Breast epithelium (tissue), 4 donors: ENCODE measurements around the gene CD79B. TPM values are rescaled to one million over a fixed set of nuclear protein-coding genes. Genes with fewer than 3 reads are reported as not detected.
A peak's percentile ranks its signal among the peaks of the same experiment; 100 is the strongest.

Source experiments
- DNase-seq, 2 donors: peaks; one replicate each; pipeline ENCODE4 v3.0.0-alpha.2; 2019; ENCODE audit warnings: low spot score in 2 of 2
- H3K27ac ChIP-seq, 2 donors: fragments of 200-600 bp; sonication (generic) in 1 of 2; one replicate each; pipeline ENCODE4 v1.5.1; 2016 to 2019; ENCODE audit warnings: mild to moderate bottlenecking in 1 of 2
- H3K27me3 ChIP-seq, 2 donors: fragments of 200-600 bp; sonication (generic) in 1 of 2; one replicate each; pipeline versions ENCODE4 v1.5.1 to v1.6.0; 2017 to 2019; ENCODE audit warnings: control low read depth in 1 of 2, mild to moderate bottlenecking in 1 of 2
- H3K36me3 ChIP-seq: fragments of 200-600 bp; one replicate; pipeline ENCODE4 v1.5.1; 2019
- H3K4me1 ChIP-seq, 2 donors: fragments of 200-600 bp; sonication (generic); one replicate each; pipeline ENCODE4 v1.5.1; 2016 to 2019; ENCODE audit warnings: control low read depth in 1 of 2
- H3K4me3 ChIP-seq, 3 donors: fragments of 200-600 bp; sonication (generic); 1 replicate in 2 of 3; 2 replicates in 1 of 3; pipeline ENCODE4 v1.5.1; 2016 to 2019; ENCODE audit warnings: mild to moderate bottlenecking in 3 of 3, moderate library complexity in 2 of 3
- H3K9me3 ChIP-seq, 2 donors: fragments of 200-600 bp; sonication (generic) in 1 of 2; one replicate each; pipeline ENCODE4 v1.5.1; 2016 to 2019; ENCODE audit warnings: control low read depth in 1 of 2
- CTCF ChIP-seq, 3 donors: fragments of 450-650 bp; IDR thresholded peaks; one replicate each; pipeline ENCODE4 v1.5.1; 2016 to 2017; ENCODE audit warnings: antibody characterized with exemption in 3 of 3, mild to moderate bottlenecking in 3 of 3, moderate library complexity in 3 of 3
- POLR2A ChIP-seq: fragments of 450-650 bp; IDR thresholded peaks from one replicate; pipeline ENCODE4 v1.6.1; 2016; ENCODE audit warnings: antibody characterized with exemption, mild to moderate bottlenecking, moderate library complexity
- POLR2AphosphoS5 ChIP-seq, 3 donors: sonication (generic); formaldehyde crosslinking; IDR thresholded peaks; one replicate each; pipeline ENCODE4 v1.6.1; 2017; ENCODE audit warnings: antibody characterized with exemption in 3 of 3
- intact Hi-C: fragments of 100-400 bp; cut with DNase I; formaldehyde crosslinking; loops from one replicate; pipeline ENCODE4 v1.15.1; 2023; ENCODE audit warnings: low total_unique reads
- total RNA-seq, 3 donors: library from RNA; depleted of rRNA; stranded (reverse); fragments of >200 nt; gene quantifications; one replicate each; pipeline ENCODE4 v1.1.0, GENCODE V29; 2016

Gene CD79B
- total RNA-seq, 3 donors from 2014 or later = 2.2 to 7.9 (median 3.4) TPM

GRCh38 chr17:63966646-63967264, 34.6 kb upstream of the CD79B start:
- H3K27me3 ChIP-seq = no peaks in the 10 kb centered on the region
- no peak overlapping the region for H3K4me3 ChIP-seq
- intact Hi-C loops = no loop called here
- H3K36me3 ChIP-seq = no peaks in the 10 kb centered on the region
- no peaks in the 10 kb centered on the region for H3K9me3 ChIP-seq
- DNase-seq = no peak
- no peak overlapping the region for H3K27ac ChIP-seq
- no peak for TF ChIP-seq POLR2A
- no peak for TF ChIP-seq POLR2AphosphoS5 (IDR thresholded peaks at IDR 0.05)
- no peak for TF ChIP-seq CTCF (IDR thresholded peaks at IDR 0.05)
- no peaks in the 10 kb centered on the region for H3K4me1 ChIP-seq

DNA sequence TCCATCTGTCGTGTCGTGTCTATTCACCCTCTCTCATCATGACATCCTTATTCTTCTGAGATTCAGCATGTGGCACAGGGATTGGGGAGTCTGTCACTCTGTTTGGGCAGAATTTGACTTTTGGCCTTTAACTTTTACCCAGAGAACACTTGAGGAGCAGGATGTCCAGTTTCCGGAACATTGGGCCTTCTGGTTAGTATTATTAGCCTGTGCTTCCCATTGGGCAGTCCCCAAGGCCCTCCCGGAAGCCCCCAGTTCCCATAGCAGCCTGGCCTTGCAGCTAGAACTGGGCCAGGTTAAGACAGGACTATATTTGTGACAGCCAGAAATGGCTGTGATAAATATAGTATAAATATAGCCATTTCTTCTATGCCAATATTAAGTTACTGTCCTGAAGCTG, 31.0 kb upstream of the CD79B start:
- Histone ChIP-seq H3K27me3 (no peaks in the 10 kb centered on the region), H3K4me3 (no peak overlapping the region), H3K36me3 (no peaks in the 10 kb centered on the region), H3K9me3 (no peaks in the 10 kb centered on the region), H3K4me1 (no peaks in the 10 kb centered on the region), H3K27ac (peak overlapping the region; percentile 58 to 92)
- intact Hi-C loops = loop anchor here (1.0 kb wide), 1 partner anchor 35 kb away; the partner anchor contains the start of gene PRR29
- TF ChIP-seq CTCF (IDR thresholded peaks at IDR 0.05) (no peak), POLR2AphosphoS5 (IDR thresholded peaks at IDR 0.05) (peak in 1 of 3 donors; percentile 38)
- DNase-seq = no peak

DNA sequence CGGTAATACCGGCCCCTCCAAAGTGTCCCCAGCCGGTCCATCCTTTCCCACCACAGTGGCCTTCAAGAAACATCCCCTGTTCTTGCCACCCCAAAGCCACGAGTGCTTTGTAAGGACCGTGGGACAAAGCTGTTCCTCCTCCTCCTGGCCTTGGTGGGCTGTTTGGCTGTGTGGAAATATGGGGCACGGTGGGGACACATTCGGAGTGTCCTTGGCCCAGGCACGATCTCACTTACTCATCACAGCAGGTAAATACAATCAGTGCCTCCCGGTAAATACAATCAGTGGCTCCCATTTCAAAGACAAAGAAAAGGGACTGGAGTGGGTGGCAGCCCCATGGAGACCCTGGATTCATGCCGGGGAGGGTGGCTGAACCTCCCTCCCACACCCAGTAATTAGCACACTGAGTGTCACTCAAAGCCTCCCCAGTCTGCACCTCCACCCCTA, 30.2 kb upstream of the CD79B start:
- no peak for TF ChIP-seq POLR2A
- H3K27ac ChIP-seq = peak overlapping the region; percentile 56 to 92
- H3K36me3 ChIP-seq = no peaks in the 10 kb centered on the region
- no peak for DNase-seq
- H3K9me3 ChIP-seq = no peaks in the 10 kb centered on the region
- H3K4me3 ChIP-seq = no peak overlapping the region
- no peaks in the 10 kb centered on the region for H3K4me1 ChIP-seq
- no peaks in the 10 kb centered on the region for H3K27me3 ChIP-seq
- intact Hi-C loops = no loop called here

DNA sequence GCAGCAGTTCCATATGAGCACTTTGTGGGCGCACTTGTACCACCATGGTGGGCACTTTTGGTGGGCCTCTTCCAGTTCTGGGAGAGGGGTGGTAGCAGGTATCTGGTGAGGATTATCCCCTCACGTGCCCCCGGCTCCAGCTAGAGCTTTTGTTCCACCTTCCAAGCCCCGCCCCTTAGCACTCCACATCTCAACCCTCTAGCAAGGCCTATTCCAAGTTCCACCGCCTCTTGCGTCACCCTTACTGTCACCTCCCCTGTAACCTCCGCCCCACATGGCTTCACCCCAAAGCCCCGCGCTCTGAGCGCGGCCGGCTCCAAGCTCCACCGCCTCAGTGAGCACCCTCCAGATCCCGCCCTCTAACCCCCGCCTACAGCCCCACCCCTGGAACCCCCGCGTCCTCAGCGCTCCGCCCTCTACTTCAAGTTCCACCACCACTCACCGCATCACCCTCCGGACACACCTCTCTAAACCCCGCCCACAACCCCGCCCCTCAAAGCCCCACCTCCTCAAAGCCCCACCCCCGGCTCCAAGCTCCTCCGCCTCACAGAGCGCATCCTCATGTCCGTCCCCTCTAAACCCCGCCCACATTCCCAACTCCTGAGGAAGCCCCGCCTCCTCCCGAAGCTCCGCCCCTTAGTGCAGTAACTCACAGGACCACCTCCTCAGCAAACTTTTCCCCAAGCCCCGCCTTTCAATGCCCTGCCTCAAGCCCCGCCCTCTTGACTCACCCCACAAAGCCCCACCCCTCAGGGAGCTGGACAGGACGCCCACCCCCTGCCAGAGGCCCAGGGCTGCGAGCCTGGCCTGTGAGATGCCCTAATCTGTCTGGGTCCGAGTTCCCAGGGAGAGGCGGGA, 29.5 kb upstream of the CD79B start:
- H3K4me3 ChIP-seq = peak overlapping the region in 2 of 3 donors; percentile 7 to 50
- no peaks in the 10 kb centered on the region for H3K36me3 ChIP-seq
- H3K27me3 ChIP-seq = no peaks in the 10 kb centered on the region
- H3K27ac ChIP-seq = peak overlapping the region; percentile 56 to 92
- TF ChIP-seq POLR2A (no peak), POLR2AphosphoS5 (IDR thresholded peaks at IDR 0.05) (no peak), CTCF (IDR thresholded peaks at IDR 0.05) (no peak)
- no peaks in the 10 kb centered on the region for H3K9me3 ChIP-seq
- DNase-seq = no peak
- intact Hi-C loops = no loop called here
- H3K4me1 ChIP-seq = no peaks in the 10 kb centered on the region

DNA sequence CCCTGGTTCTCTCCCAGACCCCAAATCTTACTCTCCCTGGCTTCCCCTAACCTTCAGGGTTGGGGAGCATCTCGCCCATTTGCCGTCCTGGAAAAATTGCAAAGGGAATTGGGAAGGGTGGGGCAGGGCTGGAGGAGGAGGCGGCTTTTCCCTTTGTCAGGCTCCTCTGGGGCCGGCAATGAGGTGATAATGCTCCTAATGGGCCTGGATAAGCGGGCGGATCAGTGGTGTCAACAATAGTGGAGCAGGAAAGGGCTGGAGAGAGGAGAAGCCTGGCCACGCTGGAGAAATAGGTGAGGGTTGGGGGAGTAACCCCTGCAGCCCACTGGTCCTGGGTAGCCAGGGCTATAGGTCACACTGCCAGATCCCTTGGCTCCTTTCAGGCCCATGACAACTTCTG, 28.3 kb upstream of the CD79B start:
- H3K9me3 ChIP-seq = no peaks in the 10 kb centered on the region
- no peaks in the 10 kb centered on the region for H3K4me1 ChIP-seq
- peak overlapping the region in 2 of 3 donors; percentile 7 to 50 for H3K4me3 ChIP-seq
- no peaks in the 10 kb centered on the region for H3K27me3 ChIP-seq
- no peak for DNase-seq
- H3K27ac ChIP-seq = peak overlapping the region in 1 of 2 donors; percentile 59
- intact Hi-C loops = no loop called here
- TF ChIP-seq CTCF (IDR thresholded peaks at IDR 0.05) = no peak
- no peak for TF ChIP-seq POLR2A
- TF ChIP-seq POLR2AphosphoS5 (IDR thresholded peaks at IDR 0.05) = no peak
- no peaks in the 10 kb centered on the region for H3K36me3 ChIP-seq
